ENCODE measurements around the gene SMAP2.

Gene SMAP2

DNA sequence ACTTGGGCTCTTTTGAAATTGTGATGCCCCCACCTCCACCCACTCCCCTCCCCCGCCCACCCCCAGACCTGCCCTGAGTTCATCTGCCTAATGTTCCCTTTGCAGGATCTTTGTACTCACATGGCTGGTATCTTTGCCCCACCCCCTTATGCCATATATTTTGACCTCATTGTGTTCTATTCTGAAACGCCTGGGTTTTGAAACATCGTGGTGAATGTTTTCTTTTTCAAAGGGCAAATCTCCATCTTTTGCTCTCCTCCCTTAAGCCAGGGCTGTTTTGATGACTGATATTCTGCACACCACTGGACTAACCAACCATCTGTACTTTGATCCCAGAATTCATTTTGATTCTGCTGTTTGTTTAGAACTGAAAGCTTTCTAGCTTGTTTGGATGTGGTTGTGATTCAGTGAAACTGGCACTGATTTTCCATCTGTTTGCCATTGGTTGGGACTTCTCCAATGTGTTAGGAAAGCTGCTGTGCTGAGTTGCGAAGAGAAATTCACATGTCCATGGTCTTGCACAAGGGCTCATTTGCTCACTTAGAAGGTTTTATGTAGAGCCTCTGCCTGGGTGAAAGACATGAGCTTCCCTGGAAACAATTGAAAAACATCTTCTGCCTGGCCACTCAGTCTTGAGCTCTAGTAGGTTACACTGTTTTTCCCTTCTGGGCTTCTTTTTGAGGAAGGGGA, 16.5 kb downstream of the SMAP2 start:
- in situ Hi-C loops (cut with MboI; ENCODE audit: low sequenced_read_pairs), result no loop called here

GRCh38 chr1:40390857-40391256, 17.3 kb downstream of the SMAP2 start:
- in situ Hi-C loops (cut with MboI; ENCODE audit: low sequenced_read_pairs), result no loop called here

DNA sequence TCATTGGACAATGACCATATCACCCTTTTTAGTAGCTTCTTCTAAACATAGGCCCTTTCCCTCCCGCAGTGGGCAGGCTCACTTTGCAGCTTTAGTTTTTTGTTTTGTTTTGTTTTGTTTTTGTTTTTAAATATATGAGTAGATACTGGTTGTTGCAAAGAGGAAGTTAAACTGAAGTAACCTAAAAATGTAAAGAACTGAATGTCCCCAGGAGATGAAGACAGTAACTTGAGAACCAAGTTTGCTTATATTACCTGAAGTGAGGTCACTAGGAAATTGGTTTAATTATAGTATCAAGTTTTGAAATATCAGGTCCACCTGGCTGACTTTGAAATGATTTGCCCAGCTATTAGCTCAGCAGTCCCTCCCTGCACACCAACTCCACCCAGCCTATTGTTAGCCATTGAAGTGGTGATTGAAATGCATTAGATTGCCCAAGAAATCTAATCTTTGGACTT, 18.2 kb downstream of the SMAP2 start:
- in situ Hi-C loops (cut with MboI; ENCODE audit: low sequenced_read_pairs), result no loop called here

DNA sequence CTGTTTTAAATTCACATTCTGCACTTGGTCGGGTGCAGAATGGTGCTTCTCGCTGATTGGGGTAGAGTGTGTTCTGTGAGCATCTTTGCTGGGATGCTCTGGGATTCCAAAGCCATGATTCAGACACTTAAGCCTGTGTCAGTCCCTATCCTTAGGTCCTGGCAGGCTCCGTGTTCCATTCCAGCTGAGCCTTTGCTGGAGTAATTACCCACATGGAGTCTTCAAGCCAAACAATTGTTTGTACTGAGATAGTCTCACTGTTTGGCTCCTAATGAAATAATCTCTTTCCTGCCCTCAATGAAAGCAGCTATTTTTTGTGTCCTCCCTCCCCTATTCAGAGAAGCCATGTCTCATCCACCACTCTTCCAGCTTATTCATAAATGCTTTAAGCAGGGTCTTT, 18.7 kb downstream of the SMAP2 start:
- in situ Hi-C loops (cut with MboI; ENCODE audit: low sequenced_read_pairs), result no loop called here

- in situ Hi-C loops (cut with MboI; ENCODE audit: low sequenced_read_pairs), result no loop called here
These were observed 19.6 kb downstream of the SMAP2 start for GRCh38 chr1:40393173-40393572.

GRCh38 chr1:40394491-40395172, 21.1 kb downstream of the SMAP2 start:
- in situ Hi-C loops (cut with MboI; ENCODE audit: low sequenced_read_pairs), result no loop called here

- in situ Hi-C loops (cut with MboI; ENCODE audit: low sequenced_read_pairs), result no loop called here
These were observed 22.0 kb downstream of the SMAP2 start for GRCh38 chr1:40395190-40396175.

- in situ Hi-C loops (cut with MboI; ENCODE audit: low sequenced_read_pairs), result no loop called here
These were observed 22.9 kb downstream of the SMAP2 start for GRCh38 chr1:40396420-40396819.

- in situ Hi-C loops (cut with MboI; ENCODE audit: low sequenced_read_pairs), result no loop called here
These were observed 23.7 kb downstream of the SMAP2 start for GRCh38 chr1:40397258-40397657.

GRCh38 chr1:40399984-40400704, 26.6 kb downstream of the SMAP2 start:
- in situ Hi-C loops (cut with MboI; ENCODE audit: low sequenced_read_pairs), result no loop called here

DNA sequence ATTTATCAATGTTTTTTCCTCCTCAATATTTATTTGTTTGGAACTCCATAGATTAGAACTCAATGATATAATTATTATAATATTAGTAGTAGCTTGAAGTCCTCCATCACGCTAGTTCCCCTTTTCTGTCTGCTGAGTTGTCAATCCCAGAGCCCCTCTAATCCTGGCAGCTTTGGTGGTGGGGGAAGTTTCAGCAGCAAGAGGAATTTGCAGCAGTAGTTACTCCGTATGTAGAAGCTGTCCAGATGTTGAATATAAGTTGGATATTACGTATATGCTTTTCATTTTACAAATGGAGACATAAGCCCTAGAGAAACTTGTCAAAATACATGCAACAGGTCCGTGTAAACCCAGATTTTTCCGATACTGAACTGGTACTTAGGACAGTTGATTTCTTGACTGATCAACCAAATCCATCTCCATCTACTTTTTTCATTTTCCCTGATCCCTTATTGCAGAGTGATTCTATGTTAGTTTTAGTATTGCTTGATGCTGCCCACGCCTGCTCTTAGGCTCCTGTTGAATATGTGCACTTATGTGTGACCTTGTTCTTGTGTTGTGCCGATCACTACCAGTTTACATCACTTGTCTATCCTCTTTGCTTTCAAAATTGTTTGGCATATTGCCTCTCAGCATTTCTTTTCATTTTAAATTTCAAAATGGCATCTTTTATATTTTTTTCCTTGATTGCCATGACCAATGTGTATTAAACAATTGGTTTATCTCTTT, 28.1 kb downstream of the SMAP2 start:
- in situ Hi-C loops (cut with MboI; ENCODE audit: low sequenced_read_pairs), result no loop called here

DNA sequence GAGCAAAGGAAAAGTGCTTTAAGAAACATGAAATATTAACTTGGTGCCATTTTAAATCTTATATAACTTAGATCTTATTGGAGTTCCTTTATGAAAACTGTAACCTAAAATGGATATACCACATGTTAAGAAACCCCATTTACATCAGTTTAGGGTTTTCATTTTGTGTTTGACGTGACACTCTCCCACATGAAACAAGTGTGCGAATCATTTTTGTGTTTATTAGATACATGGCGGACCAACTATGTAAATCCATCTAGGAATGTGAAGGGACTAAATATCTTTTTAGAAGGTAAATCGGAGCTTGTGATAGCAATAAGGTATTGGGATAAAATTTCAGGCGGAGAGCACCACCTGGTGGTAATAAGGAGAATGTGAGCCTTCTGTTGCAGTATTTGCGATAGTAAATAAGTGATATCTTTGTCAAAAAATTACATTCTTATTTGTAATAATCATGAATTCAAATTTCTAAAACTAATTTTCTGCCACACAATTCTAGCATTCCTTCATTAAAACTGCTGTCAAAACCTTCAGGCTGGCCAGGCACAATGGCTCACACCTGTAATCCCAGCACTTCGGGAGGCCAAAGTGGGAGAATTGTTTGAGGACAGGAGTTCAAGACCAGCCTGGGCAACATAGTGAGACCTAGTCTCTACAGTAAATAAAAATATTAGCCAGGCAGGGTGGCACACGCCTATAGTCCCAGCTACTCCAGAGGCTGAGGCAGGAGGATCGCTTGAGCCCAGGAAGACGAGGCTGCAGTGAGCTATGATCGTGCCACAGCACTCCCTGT, 31.3 kb downstream of the SMAP2 start:
- in situ Hi-C loops (cut with MboI; ENCODE audit: low sequenced_read_pairs), result no loop called here

DNA sequence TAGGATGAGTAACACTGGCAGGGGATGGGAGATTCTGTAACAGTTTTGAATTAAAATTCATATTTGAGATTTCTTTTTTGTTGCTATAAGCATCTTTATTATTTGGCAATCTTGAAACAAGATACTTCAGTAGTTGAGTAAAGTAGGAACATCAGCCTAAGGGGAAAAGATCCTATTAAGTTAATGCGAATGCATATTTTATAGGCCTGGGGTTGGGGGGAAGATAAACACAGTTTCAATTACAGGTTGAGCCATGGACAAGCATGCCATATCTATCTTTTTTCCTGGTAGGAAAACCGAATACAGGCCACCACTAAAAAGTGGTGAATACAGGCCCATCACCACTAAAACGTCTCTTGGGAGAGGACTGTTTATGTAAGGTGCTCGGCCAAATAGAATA, 32.3 kb downstream of the SMAP2 start:
- in situ Hi-C loops (cut with MboI; ENCODE audit: low sequenced_read_pairs), result no loop called here

GRCh38 chr1:40407453-40407852, 33.9 kb downstream of the SMAP2 start:
- in situ Hi-C loops (cut with MboI; ENCODE audit: low sequenced_read_pairs), result no loop called here

DNA sequence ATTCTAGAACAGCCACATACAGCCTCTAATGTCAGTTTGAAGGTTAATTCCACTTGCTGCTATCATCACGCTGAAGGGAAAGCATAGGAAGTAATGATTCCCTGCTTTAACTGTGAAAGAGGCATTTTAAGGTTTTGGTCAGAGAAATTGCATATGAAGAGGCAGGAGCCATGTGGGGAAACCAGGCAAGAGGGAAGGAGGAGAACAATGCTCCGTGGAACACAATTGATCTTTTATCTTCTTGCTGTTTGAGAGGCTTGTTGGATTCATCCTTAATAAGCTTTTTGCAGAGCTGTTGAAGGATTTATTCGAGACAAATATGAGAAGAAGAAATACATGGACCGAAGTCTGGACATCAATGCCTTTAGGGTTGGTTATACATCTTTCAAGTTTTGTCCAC, 35.9 kb downstream of the SMAP2 start:
- in situ Hi-C loops (cut with MboI; ENCODE audit: low sequenced_read_pairs), result no loop called here

DNA sequence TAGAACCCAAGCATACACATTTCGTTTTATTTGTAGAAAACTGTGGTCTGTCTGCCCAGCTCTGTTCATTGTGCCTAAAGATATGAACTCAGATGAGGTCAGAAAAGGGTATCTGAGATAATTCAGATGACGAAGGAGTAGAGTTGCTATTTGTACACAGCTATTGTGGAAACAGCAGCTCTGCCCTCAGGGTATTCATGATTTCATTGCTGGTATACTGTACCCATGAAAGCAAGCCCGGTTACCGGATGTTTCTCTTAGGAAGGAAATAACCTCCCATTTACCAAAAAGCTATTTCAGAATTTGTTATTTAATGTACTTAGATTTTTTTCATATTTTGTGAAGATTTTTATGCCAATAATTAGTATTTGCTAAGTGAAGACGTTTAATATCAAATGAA, 37.8 kb downstream of the SMAP2 start:
- in situ Hi-C loops (cut with MboI; ENCODE audit: low sequenced_read_pairs), result no loop called here

DNA sequence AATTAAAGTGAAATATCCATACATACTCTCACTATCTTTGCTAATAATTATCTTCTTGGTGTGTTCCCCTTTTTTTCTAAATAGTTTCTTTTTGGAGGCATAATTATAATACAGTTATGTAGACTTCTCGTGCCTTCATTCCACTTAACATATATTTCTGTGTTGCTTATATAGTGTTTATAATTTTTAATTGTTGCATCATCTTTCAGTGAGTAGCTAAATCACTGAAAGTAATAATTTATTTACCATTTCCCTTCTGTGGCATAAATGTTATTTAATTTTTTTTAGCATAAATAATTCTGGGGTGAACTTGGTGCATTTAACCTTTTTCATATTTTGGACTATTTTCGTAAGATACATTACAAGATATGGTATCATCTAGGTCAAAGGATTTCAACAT, 38.3 kb downstream of the SMAP2 start:
- in situ Hi-C loops (cut with MboI; ENCODE audit: low sequenced_read_pairs), result no loop called here

DNA sequence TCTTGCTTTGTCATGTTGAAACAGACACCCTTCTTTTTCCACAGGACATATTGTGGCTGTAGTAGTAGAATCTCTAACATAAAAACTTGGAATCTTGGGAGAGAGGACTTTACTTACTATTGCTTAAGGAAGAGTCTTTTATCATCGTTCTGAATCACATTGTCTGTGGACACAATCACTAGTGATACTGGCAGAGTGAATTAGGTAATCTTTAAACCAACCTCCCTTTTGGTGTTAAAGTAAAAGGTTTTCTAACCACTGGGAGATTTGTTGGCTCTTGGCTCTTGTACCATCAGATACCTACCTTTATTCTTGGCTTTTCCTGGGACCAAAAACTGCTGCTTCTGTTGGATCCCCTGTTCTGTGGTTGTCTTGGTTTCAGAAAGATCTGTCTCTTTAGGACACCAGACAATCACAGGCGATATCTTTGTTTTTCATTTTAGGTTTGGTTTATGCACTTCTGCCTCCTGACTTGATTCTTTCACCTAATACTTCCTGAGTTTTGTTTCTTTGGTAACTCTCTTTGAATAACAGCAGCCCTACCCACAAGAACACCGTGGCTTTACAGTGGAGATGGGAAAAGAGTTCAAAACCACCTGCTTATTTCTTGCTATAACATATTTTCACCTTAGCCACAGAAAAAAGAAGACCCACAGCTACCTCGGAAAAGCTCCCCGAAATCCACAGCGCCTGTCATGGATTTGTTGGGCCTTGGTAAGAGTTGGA, 40.2 kb downstream of the SMAP2 start:
- in situ Hi-C loops (cut with MboI; ENCODE audit: low sequenced_read_pairs), result no loop called here

DNA sequence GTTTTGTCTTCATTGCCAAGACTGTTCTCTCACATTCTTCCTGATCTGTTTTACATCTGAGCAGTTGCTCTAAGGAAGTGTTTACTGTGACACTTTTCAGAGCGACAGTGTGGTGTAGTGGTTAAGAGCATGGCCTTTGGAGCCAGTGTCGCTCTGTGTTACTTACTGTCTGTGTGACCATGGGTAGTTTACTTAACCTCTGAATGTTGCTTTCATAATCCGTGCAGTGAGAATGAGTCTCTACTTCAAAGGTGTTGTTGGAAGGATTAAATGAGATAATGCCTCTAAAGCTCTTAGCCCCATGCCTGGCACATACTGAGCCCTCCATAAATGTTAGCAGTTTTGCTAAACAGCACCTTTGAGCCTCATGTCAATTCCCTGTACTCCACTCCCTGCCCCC, 40.8 kb downstream of the SMAP2 start:
- in situ Hi-C loops (cut with MboI; ENCODE audit: low sequenced_read_pairs), result no loop called here
